ENCODE results near the gene MAP4.

The MAP4 gene

DNA sequence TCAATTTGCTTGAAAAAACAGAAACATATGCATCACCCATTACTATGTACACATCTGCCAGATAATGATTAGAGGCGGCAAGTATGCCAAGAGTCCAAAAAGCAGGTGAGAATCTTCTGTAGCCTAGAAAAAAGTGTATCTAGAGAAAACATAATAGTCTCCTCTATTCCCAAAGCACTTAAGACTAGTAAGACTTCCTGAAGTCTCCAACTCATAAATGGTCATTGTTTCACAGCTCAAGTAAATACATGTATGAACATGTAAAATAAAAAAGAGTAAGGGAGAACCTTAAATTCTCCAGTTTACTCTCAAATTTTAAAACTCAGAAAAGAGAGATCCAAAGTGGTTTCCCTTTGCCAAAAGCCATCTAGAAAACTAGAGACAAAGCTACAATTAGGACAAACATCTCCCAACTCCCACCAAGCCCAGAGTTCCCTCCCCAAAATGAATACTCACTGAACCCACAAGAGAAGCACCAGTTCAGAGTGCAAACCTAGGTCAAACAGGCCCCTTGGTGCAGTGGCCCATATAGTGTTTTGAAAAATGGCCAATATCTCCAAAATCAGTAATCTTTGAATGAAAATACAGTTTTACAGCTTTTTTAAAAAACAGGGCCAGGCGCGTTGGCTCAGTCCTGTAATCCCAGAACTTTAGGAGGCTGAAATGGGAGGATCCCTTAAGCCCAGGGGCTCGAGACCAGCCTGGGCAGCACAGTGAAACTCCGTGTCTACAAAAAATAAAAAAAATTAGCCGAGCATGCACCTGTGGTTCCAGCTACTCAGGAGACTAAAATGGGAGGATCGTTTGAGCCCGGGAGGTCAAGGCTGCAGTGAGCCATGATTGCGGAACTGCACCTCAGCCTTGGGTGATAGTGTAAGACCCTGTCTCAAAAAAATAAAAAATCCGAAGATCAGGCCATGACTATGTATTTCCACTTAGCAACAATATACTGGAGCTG, 11.0 kb upstream of the MAP4 start:
- in situ Hi-C loops (cut with MboI; ENCODE audit: low pct_unique_long_range_greater_than_20kb, low sequenced_read_pairs, unreplicated experiment) = no loop called here
- TF ChIP-seq, protein P1, sequence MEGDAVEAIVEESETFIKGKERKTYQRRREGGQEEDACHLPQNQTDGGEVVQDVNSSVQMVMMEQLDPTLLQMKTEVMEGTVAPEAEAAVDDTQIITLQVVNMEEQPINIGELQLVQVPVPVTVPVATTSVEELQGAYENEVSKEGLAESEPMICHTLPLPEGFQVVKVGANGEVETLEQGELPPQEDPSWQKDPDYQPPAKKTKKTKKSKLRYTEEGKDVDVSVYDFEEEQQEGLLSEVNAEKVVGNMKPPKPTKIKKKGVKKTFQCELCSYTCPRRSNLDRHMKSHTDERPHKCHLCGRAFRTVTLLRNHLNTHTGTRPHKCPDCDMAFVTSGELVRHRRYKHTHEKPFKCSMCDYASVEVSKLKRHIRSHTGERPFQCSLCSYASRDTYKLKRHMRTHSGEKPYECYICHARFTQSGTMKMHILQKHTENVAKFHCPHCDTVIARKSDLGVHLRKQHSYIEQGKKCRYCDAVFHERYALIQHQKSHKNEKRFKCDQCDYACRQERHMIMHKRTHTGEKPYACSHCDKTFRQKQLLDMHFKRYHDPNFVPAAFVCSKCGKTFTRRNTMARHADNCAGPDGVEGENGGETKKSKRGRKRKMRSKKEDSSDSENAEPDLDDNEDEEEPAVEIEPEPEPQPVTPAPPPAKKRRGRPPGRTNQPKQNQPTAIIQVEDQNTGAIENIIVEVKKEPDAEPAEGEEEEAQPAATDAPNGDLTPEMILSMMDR (IDR thresholded peaks at IDR 0.05; ENCODE audit: extremely low read depth, insufficient read depth, missing control alignments) = no peak
- no peak for DNase-seq (ENCODE audit: low spot score)

DNA sequence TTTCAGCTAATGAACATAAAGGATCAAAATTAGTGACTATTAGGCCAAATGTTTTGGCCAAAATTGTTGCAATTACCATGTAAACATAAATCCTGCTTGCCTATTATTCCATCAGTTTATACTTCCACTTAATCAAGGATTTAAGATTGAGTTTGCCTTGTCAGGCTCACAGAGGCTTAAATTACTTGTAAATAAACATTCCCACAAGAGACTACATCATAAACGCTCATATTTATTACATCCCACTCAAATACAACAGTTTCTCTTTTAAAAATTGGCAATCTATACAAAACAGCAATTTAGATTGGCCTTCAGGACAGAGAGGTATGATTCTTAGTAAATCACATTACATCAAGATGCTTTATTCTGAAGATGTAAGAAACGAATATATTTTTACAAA, 9.9 kb upstream of the MAP4 start:
- DNase-seq (ENCODE audit: low spot score) = no peak
- in situ Hi-C loops (cut with MboI; ENCODE audit: low pct_unique_long_range_greater_than_20kb, low sequenced_read_pairs, unreplicated experiment) = no loop called here

DNA sequence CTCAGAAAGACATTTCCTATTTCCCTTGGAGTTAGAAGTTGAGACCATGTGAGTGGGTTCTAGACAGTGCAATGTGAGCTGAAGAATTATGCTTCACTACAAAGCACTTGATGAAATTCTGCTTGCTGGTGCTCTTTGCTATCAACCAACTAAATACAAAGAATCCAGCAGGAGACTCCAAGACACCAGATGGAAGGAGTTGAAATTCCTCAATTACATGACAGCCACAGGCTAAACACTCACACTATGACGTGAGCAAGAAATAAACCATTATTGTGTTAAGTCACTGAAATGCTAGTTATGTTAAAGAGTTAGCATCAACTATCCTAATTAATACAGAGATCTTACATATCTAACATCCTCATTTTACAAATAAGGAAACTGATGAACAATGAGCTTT, 8.2 kb upstream of the MAP4 start:
- TF ChIP-seq, protein P1 (IDR thresholded peaks at IDR 0.05; ENCODE audit: extremely low read depth, insufficient read depth, missing control alignments) = no peak
- in situ Hi-C loops (cut with MboI; ENCODE audit: low pct_unique_long_range_greater_than_20kb, low sequenced_read_pairs, unreplicated experiment) = no loop called here
- DNase-seq (ENCODE audit: low spot score) = no peak

More for the DNA sequence above, 9.9 kb upstream of the MAP4 start:
- TF ChIP-seq, protein P1 (IDR thresholded peaks at IDR 0.05; ENCODE audit: extremely low read depth, insufficient read depth, missing control alignments) = no peak

DNA sequence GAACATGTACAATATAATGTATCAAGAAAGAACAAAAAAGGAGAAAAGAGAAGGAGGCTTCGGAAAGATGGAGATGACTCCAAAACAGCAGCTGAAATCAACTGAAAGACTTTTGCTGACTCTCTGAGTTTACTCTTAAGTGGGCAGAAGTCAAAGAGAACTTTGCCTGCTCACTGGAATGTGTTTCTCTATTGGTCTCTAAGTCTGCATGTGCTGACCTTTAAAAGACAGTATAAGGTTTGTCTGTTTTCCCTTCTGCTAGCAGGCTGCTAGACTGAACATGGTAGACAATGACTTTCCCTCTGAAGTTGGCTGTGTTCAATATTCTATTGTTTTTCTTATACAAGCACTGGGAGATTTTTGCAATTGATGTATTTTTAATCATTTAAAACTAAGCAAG, 7.2 kb upstream of the MAP4 start:
- in situ Hi-C loops (cut with MboI; ENCODE audit: low pct_unique_long_range_greater_than_20kb, low sequenced_read_pairs, unreplicated experiment) = no loop called here
- DNase-seq (ENCODE audit: low spot score) = no peak
- TF ChIP-seq, protein P1 (IDR thresholded peaks at IDR 0.05; ENCODE audit: extremely low read depth, insufficient read depth, missing control alignments) = no peak

DNA sequence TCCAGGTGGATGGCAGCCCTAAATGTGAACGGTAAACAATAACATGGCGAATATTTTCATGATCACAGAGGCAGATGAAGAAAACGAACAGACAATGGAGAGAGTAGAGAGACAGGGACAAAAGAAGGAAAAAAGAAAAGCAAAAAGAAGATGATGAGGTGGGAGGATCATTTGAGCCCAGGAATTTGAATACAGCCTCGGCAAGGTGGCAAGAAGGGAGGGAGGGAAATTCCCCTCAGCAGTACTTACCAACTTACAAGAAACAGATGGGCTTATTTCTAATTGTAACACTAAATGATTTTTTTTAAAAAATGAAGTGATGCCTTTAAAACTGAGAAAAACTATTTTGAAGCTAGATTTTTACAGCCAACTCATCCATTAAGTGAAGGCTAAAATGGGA, 6.0 kb upstream of the MAP4 start:
- DNase-seq (ENCODE audit: low spot score) = no peak
- in situ Hi-C loops (cut with MboI; ENCODE audit: low pct_unique_long_range_greater_than_20kb, low sequenced_read_pairs, unreplicated experiment) = no loop called here

DNA sequence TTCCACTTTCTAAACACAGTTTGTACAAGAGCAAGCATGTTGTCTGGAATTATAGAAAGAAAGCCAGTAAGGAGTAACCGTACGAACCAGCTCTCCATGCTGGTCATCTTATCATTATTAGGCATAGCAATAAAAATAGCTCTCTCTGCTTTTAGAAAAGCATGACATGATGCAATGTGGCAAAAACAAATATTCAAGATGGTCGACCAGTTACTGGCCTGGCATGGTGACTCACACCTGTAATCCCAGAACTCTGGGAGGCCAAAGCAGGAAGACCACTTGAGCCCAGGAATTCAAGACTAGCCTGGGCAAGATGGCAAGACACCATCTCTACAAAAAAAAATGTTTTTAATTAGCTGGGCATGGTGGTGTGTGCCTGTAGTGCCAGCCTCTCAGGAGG, 2.6 kb upstream of the MAP4 start:
- DNase-seq (ENCODE audit: low spot score) = no peak
- in situ Hi-C loops (cut with MboI; ENCODE audit: low pct_unique_long_range_greater_than_20kb, low sequenced_read_pairs, unreplicated experiment) = no loop called here

More for the DNA sequence above, 6.0 kb upstream of the MAP4 start:
- TF ChIP-seq, protein P1 (IDR thresholded peaks at IDR 0.05; ENCODE audit: extremely low read depth, insufficient read depth, missing control alignments) = no peak

More for the DNA sequence above, 2.6 kb upstream of the MAP4 start:
- TF ChIP-seq, protein P1 (IDR thresholded peaks at IDR 0.05; ENCODE audit: extremely low read depth, insufficient read depth, missing control alignments) = no peak
